Tibial artery (tissue), 4 donors: ENCODE measurements around the gene CTCF.

ENCODE experiments used
- DNase-seq, 2 donors: peaks; one replicate each; pipeline ENCODE4 v3.0.0-alpha.2; 2019
- H3K27ac ChIP-seq, 2 donors: fragments of 200-600 bp; sonication (generic) in 1 of 2; 1 replicate in 1 of 2; 2 replicates in 1 of 2; pipeline ENCODE4 v1.5.1; 2018 to 2019; ENCODE audit warnings: mild to moderate bottlenecking in 1 of 2
- H3K27me3 ChIP-seq, 2 donors: fragments of 200-600 bp; sonication (generic) in 1 of 2; one replicate each; pipeline versions ENCODE4 v1.5.1 to v1.6.0; 2016 to 2019
- H3K36me3 ChIP-seq, 3 donors: fragments of 200-600 bp; sonication (generic) in 2 of 3; one replicate each; pipeline ENCODE4 v1.5.1; 2016 to 2019; ENCODE audit warnings: mild to moderate bottlenecking in 2 of 3
- H3K4me1 ChIP-seq, 4 donors: fragments of 200-600 bp; sonication (generic) in 2 of 4; 1 replicate in 3 of 4; 2 replicates in 1 of 4; pipeline ENCODE4 v1.5.1; 2016 to 2019
- H3K4me3 ChIP-seq, 2 donors: fragments of 200-600 bp; sonication (generic) in 1 of 2; 1 replicate in 1 of 2; 2 replicates in 1 of 2; pipeline ENCODE4 v1.5.1; 2018 to 2019; ENCODE audit warnings: mild to moderate bottlenecking in 2 of 2
- H3K9me3 ChIP-seq, 3 donors: fragments of 200-600 bp; sonication (generic) in 1 of 3; one replicate each; pipeline ENCODE4 v1.5.1; 2016 to 2019
- intact Hi-C: fragments of 100-400 bp; cut with DNase I; formaldehyde crosslinking; loops from one replicate; pipeline ENCODE4 v1.15.0; 2023; ENCODE audit warnings: low total_unique reads
- TF ChIP-seq, protein P1 (sequence below), 2 experiments: fragments of 200-600 bp in 1 of 2; fragments of 450-650 bp in 1 of 2; IDR thresholded peaks; one replicate each; pipeline ENCODE4 v1.5.1; 2017 to 2019; ENCODE audit warnings: antibody characterized with exemption in 2 of 2, mild to moderate bottlenecking in 1 of 2, moderate library complexity in 1 of 2

The CTCF gene

GRCh38 chr16:67571981-67572431, 9.7 kb downstream of the CTCF start:
- H3K4me1 ChIP-seq: peaks cover 0 to 6% (median under 1%) of the 10 kb centered on the region in 4 donors
- intact Hi-C loops: no loop called here
- no peaks in the 10 kb centered on the region for H3K9me3 ChIP-seq
- no peak overlapping the region for H3K27ac ChIP-seq
- no peak overlapping the region for H3K4me3 ChIP-seq
- H3K27me3 ChIP-seq: no peaks in the 10 kb centered on the region
- DNase-seq: no peak
- H3K36me3 ChIP-seq: peaks cover 12 to 41% (median 29%) of the 10 kb centered on the region in 3 donors
- TF ChIP-seq, protein P1, sequence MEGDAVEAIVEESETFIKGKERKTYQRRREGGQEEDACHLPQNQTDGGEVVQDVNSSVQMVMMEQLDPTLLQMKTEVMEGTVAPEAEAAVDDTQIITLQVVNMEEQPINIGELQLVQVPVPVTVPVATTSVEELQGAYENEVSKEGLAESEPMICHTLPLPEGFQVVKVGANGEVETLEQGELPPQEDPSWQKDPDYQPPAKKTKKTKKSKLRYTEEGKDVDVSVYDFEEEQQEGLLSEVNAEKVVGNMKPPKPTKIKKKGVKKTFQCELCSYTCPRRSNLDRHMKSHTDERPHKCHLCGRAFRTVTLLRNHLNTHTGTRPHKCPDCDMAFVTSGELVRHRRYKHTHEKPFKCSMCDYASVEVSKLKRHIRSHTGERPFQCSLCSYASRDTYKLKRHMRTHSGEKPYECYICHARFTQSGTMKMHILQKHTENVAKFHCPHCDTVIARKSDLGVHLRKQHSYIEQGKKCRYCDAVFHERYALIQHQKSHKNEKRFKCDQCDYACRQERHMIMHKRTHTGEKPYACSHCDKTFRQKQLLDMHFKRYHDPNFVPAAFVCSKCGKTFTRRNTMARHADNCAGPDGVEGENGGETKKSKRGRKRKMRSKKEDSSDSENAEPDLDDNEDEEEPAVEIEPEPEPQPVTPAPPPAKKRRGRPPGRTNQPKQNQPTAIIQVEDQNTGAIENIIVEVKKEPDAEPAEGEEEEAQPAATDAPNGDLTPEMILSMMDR (IDR thresholded peaks at IDR 0.05): no peak

DNA sequence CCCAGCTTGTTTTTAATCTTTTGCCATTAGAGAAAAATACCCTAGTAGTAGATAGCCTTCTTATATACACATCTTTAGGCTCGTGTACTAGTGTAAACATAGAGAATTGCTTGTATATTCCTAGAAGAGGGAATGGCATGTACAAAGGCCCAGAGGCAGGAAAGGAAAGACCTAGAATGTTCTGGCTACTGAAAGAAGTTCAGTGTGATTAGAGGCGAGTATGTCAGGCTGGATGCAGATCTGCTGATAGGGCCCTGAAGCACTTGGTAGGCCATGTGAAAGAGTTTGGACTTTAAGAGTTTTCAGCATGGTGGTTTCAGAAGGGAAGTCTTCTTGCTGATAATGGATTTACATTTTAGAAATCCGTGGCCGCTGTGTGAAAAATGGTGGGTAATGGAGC, 17.4 kb downstream of the CTCF start:
- Histone ChIP-seq H3K27ac (no peak overlapping the region), H3K9me3 (no peaks in the 10 kb centered on the region), H3K4me1 (no peaks in the 10 kb centered on the region), H3K27me3 (no peaks in the 10 kb centered on the region), H3K4me3 (no peak overlapping the region), H3K36me3 (peaks cover 7 to 26% (median 7%) of the 10 kb centered on the region in 3 donors)
- DNase-seq: no peak
- TF ChIP-seq, protein P1 (IDR thresholded peaks at IDR 0.05): no peak
- intact Hi-C loops: no loop called here

DNA sequence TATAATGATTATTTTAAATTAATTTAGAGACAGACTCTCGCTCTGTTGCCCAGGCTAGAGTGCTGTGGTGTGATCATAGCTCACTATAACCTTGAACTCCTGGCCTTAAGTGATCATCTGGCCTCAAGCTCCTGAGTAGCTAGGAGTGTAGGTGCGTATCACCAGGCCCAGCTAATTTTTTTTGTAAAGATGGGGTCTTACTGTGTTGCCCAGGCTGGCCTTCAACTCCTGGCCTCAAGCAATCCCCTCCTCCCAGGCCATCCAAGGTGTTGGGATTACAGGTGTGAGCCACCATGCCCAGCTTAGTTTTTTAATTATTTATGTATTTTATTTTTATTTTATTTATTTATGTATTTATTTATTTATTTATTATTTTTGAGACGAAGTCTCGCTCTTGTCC, 17.9 kb downstream of the CTCF start:
- intact Hi-C loops: no loop called here
- TF ChIP-seq, protein P1 (IDR thresholded peaks at IDR 0.05): no peak
- DNase-seq: no peak
- H3K4me3 ChIP-seq: no peak overlapping the region
- H3K36me3 ChIP-seq: peaks cover 4 to 21% (median 4%) of the 10 kb centered on the region in 3 donors
- H3K9me3 ChIP-seq: no peaks in the 10 kb centered on the region
- H3K27me3 ChIP-seq: no peaks in the 10 kb centered on the region
- H3K4me1 ChIP-seq: no peaks in the 10 kb centered on the region
- no peak overlapping the region for H3K27ac ChIP-seq

GRCh38 chr16:67593288-67593687, 31.0 kb downstream of the CTCF start:
- Histone ChIP-seq H3K36me3 (no peaks in the 10 kb centered on the region), H3K27ac (no peak overlapping the region), H3K27me3 (no peaks in the 10 kb centered on the region), H3K4me1 (peaks cover 0 to 29% (median 7%) of the 10 kb centered on the region in 4 donors), H3K4me3 (no peak overlapping the region), H3K9me3 (no peaks in the 10 kb centered on the region)
- intact Hi-C loops: no loop called here
- DNase-seq: no peak
- TF ChIP-seq, protein P1 (IDR thresholded peaks at IDR 0.05): no peak

DNA sequence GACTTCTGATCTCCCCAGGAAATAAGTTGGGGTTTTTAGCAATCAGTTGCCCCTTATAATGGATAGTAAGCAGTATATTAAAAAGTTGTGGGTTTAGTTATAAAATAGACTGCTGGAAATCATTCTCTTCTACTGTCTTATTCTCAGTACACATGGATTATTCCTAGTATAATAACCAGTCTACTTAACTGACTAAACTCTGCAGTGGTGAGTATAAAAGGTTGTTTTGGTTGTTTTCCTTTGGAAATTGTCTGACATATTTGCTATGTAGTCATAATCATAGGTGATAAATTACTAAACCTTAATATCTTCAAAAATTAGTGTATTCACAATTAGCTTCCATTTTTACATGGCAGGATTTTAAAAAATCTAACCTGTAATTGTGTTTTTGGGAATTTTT, 31.4 kb downstream of the CTCF start:
- no peak for DNase-seq
- H3K4me3 ChIP-seq: no peak overlapping the region
- intact Hi-C loops: no loop called here
- H3K27ac ChIP-seq: no peak overlapping the region
- H3K36me3 ChIP-seq: no peaks in the 10 kb centered on the region
- no peaks in the 10 kb centered on the region for H3K27me3 ChIP-seq
- TF ChIP-seq, protein P1 (IDR thresholded peaks at IDR 0.05): no peak
- no peaks in the 10 kb centered on the region for H3K9me3 ChIP-seq
- peaks cover 0 to 33% (median 9%) of the 10 kb centered on the region in 4 donors for H3K4me1 ChIP-seq
